ENCODE data around the gene TMPRSS4.

GRCh38 chr11:118082880-118083552 lies 6.1 kb downstream of the TMPRSS4 start:
- TF ChIP-seq CTCF (conservative IDR thresholded peaks at IDR 0.05) (no peak), ZFX (IDR thresholded peaks at IDR 0.05) (no peak)

Measured in C4-2B (cell line).